ENCODE measurements around the gene MED15. TPM values are rescaled to one million over a fixed set of nuclear protein-coding genes. Genes with fewer than 3 reads are reported as not detected.

MED15 gene
- total RNA-seq, 1 experiment from 2014 or later: 19.5 TPM

GRCh38 chr22:20622650-20623339 is 115.4 kb downstream of the MED15 start:
- DNase-seq (ENCODE audit: low read depth): no peak

- peak; percentile 30 for DNase-seq (ENCODE audit: low read depth)
These were observed 116.8 kb downstream of the MED15 start for GRCh38 chr22:20624161-20624616.

- DNase-seq (ENCODE audit: low read depth): no peak
These were observed 117.9 kb downstream of the MED15 start for GRCh38 chr22:20625270-20625669.

GRCh38 chr22:20626811-20627210 is 119.4 kb downstream of the MED15 start:
- DNase-seq (ENCODE audit: low read depth): no peak

- DNase-seq (ENCODE audit: low read depth): no peak
These were observed 120.0 kb downstream of the MED15 start for GRCh38 chr22:20627432-20627831.

GRCh38 chr22:20628081-20628939 is 120.9 kb downstream of the MED15 start:
- DNase-seq (ENCODE audit: low read depth): no peak

GRCh38 chr22:20629401-20629800 is 122.0 kb downstream of the MED15 start:
- DNase-seq (ENCODE audit: low read depth): no peak

- no peak for DNase-seq (ENCODE audit: low read depth)
These were observed 123.6 kb downstream of the MED15 start for GRCh38 chr22:20630873-20631617.

GRCh38 chr22:20632082-20632481 is 124.7 kb downstream of the MED15 start:
- DNase-seq (ENCODE audit: low read depth): no peak

- no peak for DNase-seq (ENCODE audit: low read depth)
These were observed 125.1 kb downstream of the MED15 start for GRCh38 chr22:20632518-20632917.

GRCh38 chr22:20634560-20635226 is 127.3 kb downstream of the MED15 start:
- DNase-seq (ENCODE audit: low read depth): no peak

GRCh38 chr22:20635227-20635591 is 127.8 kb downstream of the MED15 start:
- DNase-seq (ENCODE audit: low read depth): no peak

GRCh38 chr22:20636075-20636812 is 128.8 kb downstream of the MED15 start:
- DNase-seq (ENCODE audit: low read depth): no peak

- no peak for DNase-seq (ENCODE audit: low read depth)
These were observed 129.5 kb downstream of the MED15 start for GRCh38 chr22:20636945-20637344.

Other genes with a start within 250 kb of the MED15 start
- 0.12 and 0.39 TPM in 2 replicates for gene RTN4R, start 239.3 kb upstream of the MED15 start, total RNA-seq (2014; rRNA removed; shearing (Covaris generic))
- gene DGCR6L, start 187.6 kb upstream of the MED15 start, total RNA-seq (2014; rRNA removed; shearing (Covaris generic)): 39.7 and 41.8 TPM in 2 replicates
- gene ZNF74, start 113.5 kb upstream of the MED15 start, total RNA-seq (2014; rRNA removed; shearing (Covaris generic)): 3.2 and 6.5 TPM in 2 replicates
- 6.0 and 6.1 TPM in 2 replicates for gene SCARF2, start 69.8 kb upstream of the MED15 start, total RNA-seq (2014; rRNA removed; shearing (Covaris generic))
- 7.0 and 7.4 TPM in 2 replicates for gene KLHL22, start 11.8 kb upstream of the MED15 start, total RNA-seq (2014; rRNA removed; shearing (Covaris generic))